Muscle layer of colon (tissue), 2 donors: Measurements from ENCODE around the gene MEN1.

Source experiments
- H3K27ac ChIP-seq: one replicate; pipeline ENCODE4 v1.7.0; 2013; ENCODE audit warnings: low read depth, mild to moderate bottlenecking, low read length, moderate library complexity
- H3K27me3 ChIP-seq, 2 donors: one replicate each; pipeline ENCODE4 v1.7.0; 2013; ENCODE audit warnings: low read length in 2 of 2, mild to moderate bottlenecking in 2 of 2; ENCODE audit not compliant: insufficient read depth in 2 of 2, control insufficient read depth in 1 of 2
- H3K36me3 ChIP-seq: one replicate; pipeline ENCODE4 v1.7.0; 2013; ENCODE audit warnings: mild to moderate bottlenecking, low read length; ENCODE audit not compliant: insufficient read depth
- H3K4me1 ChIP-seq: one replicate; pipeline ENCODE4 v1.7.0; 2013; ENCODE audit warnings: mild to moderate bottlenecking, low read length; ENCODE audit not compliant: insufficient read depth
- H3K4me3 ChIP-seq, 2 donors: one replicate each; pipeline ENCODE4 v1.7.0; 2013; ENCODE audit warnings: low read length in 2 of 2, low read depth in 1 of 2, mild to moderate bottlenecking in 1 of 2, moderate library complexity in 1 of 2
- H3K9ac ChIP-seq: one replicate; pipeline ENCODE4 v1.7.0; 2013; ENCODE audit warnings: low read length
- H3K9me3 ChIP-seq: one replicate; pipeline ENCODE4 v1.7.0; 2013; ENCODE audit warnings: mild to moderate bottlenecking, low read length
- donor health status: abdominal sarcoma.
- donor health status: Adenocarcinoma of cecum.

MEN1 gene

DNA sequence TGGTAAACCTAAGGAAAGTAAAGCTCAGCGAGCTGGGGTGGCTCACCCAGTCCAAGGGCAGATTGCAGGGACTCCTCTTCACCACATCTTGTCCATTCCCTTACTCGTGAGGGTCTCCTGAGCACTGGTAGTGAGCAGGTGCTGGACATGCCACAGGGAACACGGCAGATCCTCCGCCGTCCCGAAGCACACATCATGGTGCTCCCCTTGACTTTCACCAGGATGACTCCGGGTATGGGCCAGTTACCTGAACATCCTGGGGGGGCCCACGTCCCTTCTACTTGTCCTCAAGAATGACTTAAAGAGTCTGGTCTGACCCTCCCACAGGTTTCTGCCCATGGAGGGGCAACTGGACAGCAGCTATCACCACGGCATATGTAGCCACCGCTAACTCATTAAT lies 24.0 kb downstream of the MEN1 start:
- H3K9ac ChIP-seq: no peak overlapping the region
- H3K4me1 ChIP-seq: no peaks in the 10 kb centered on the region
- no peak overlapping the region for H3K4me3 ChIP-seq
- H3K27ac ChIP-seq: no peak overlapping the region
- H3K9me3 ChIP-seq: no peaks in the 10 kb centered on the region
- H3K27me3 ChIP-seq: no peaks in the 10 kb centered on the region
- H3K36me3 ChIP-seq: peaks cover 9% of the 10 kb centered on the region

DNA sequence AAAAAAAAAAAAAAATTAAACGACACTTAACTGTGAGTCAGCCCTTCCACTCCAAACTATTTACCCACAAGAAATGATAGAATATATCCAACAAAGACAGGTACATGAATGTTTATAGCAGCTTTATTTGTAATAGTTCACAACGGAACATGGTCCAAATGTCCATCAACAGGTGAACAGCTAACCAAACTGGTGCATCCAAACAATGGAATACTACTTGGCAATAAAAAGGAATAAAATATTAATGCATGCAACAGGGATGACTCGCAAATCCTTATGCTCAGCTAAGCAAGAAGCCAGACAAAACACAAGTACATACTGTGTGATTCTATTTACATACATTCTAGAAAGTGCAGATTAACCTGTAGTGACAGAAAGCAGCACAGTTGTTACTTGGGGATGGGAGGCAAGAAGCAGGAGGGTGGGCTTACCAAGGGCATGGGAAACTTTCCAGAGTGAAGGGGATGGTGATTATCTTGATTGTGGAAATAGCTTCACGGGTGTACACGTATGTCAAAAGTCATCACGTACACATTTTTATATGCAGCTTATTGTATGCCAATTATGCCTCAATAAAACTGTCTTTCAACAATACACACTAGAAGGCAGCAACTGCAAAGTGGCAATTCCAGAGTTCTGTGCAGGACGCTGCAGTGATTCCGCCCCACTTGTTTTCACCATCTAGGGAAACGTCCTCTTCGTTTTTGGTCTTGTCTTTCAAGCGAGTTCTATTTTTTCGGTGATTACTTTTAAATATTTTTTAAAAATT lies 25.4 kb downstream of the MEN1 start:
- Histone ChIP-seq H3K4me1 (no peaks in the 10 kb centered on the region), H3K4me3 (no peak overlapping the region), H3K9ac (no peak overlapping the region), H3K27me3 (no peaks in the 10 kb centered on the region), H3K27ac (no peak overlapping the region), H3K9me3 (no peaks in the 10 kb centered on the region), H3K36me3 (peaks cover 9% of the 10 kb centered on the region)

DNA sequence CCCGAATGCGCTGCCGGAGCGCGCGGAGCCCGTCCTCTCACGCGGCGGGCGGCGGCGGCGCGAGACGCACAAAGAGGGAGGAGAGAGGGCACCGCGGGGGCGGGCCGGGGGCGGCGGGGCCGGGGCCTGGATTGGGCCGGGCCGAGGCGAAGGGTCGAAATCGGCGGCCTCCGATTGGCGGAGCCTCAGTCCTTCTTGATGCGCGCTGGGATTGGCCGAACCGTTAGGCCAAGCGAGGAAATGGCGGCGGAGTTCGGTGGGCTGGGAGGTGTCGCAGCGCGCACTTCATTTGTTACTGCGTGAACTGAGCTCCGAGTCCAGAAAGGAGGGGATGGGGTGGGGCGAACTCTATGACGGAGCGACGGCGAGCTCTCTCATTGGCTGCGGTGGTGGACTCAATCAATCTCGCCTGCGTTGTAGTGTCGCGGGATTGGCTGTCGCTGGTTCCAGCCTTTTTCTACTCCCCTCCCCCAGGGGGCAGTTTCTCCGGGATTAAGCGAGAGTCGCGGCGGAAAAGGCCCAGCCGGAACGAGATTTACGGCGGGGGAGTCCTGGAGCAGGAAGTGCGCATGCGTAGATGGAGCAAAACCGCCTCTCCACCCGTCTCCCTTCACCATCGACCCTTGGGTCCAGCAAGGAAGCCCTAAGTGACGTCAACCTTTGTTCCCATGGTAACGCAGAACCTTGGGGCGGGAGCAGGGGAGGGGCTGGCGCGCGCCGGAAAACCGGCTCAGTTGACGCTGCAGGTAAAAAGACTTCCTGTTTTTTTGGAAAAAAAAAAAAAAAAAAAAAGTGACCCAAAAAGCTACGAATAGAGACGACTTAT lies 31.7 kb downstream of the MEN1 start, which contains the start of gene SF1:
Gene SF1 (minus strand): TSS at position 70 of the 826 bp plus-strand sequence. CDS start 150 bp downstream, outside the sequence.
- H3K27ac ChIP-seq: peak within 1 kb of the TSS; percentile 98
- no peaks in the 10 kb centered on the region for H3K27me3 ChIP-seq
- peaks cover 36% of the 10 kb centered on the region for H3K36me3 ChIP-seq
- peak within 1 kb of the TSS; percentile 78 to 98 for H3K4me3 ChIP-seq
- H3K9ac ChIP-seq: peak within 1 kb of the TSS; percentile 59
- H3K9me3 ChIP-seq: no peaks in the 10 kb centered on the region
- peaks cover 26% of the 10 kb centered on the region for H3K4me1 ChIP-seq

DNA sequence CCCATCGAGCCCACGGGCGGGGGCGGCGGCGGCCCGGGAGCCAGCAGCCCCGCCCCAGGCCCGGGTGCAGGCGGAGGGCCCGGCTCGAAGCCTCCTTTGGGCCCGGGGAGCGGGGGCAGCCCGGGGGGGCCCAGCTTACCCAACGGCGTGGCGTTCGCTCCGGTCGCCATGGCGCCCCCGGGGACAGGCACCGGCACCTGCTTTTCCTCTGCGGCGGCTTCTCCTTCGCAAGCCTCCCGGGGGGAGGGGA lies 32.2 kb downstream of the MEN1 start:
- peak overlapping the region in 1 of 2 donors; percentile 98 for H3K4me3 ChIP-seq
- H3K9ac ChIP-seq: no peak overlapping the region
- H3K36me3 ChIP-seq: peaks cover 41% of the 10 kb centered on the region
- H3K4me1 ChIP-seq: peaks cover 31% of the 10 kb centered on the region
- no peaks in the 10 kb centered on the region for H3K9me3 ChIP-seq
- H3K27ac ChIP-seq: peak overlapping the region; percentile 98
- H3K27me3 ChIP-seq: no peaks in the 10 kb centered on the region

DNA sequence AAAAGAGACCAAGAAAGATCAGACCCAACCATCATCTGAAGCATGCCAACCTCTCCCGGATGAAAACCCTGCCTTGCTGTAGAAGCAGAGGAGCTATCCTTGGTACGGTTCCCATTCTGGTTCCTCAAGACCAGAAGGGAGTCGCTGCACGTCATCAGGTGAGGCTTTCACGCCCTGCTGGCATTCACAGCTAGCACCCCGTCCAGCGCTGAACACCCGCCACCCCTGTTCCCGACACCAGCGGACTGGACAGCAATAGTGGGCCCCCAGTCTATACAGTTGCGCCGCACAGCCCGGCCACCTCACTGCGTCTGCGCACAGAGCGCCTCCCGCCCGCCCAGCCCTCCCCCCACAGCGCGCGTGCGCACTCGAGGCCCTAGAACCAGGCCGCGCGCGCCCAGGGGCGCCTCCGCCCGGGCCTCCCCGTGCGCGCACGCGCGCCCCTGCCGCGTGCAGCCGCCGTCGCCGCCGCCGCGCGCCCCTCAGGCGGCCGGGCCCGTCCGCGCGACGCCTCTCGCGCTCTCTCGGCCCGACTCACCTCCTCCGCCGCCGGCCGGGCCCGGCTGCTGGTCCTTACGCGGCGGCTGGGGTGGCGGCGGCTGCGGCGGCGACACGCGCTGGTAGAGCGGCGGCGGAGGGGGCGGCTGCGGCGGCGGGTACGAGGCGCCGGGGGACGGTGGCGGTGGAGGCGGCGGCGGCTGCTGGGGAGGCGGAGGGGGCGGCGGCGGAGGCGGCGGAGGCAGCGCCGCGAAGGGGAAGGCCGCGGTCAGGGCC lies 32.7 kb downstream of the MEN1 start:
- Histone ChIP-seq H3K4me1 (peaks cover 36% of the 10 kb centered on the region), H3K9ac (peak overlapping the region; percentile 59), H3K27ac (peak overlapping the region; percentile 98), H3K4me3 (peak overlapping the region; percentile 78 to 98), H3K9me3 (no peaks in the 10 kb centered on the region), H3K27me3 (no peaks in the 10 kb centered on the region), H3K36me3 (peaks cover 47% of the 10 kb centered on the region)

DNA sequence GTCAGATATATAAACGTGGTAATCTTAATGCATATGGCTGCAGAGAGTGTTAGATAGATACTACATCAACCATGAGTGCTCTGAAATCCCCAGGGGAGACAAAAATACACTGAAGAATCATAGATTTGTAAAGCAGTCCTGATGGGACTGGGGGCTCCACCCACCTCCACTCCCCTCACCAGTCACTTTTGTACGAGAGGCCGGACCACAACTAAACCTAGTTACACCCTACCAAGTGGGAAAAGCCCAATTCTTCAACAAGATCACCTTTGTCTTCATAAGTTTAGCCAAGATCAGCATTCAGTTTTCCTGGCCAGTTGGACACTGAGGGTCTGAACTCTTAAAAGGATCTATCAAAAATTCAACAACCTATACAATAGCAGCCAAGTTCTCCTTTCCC lies 33.5 kb downstream of the MEN1 start:
- Histone ChIP-seq H3K36me3 (peaks cover 54% of the 10 kb centered on the region), H3K4me1 (peaks cover 44% of the 10 kb centered on the region), H3K9ac (peak overlapping the region; percentile 59)

DNA sequence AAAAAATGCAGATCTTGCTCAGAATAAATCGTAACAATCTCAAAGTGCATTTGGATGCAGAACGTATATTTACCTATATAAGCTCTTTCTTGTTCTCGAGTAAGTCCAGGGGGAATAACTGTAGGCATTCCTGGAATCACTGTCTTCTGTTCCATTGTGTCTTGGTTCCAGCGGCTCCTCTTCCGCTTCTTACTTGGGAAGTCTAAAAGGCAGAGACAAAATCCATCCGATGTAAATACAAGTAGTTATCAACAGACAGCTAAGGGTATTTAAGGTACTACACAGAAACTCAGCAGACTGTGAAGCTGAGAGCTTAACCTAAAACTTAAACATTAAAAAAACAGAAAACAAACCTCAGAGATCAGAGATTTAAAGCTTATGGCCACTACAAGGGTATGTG lies 33.9 kb downstream of the MEN1 start:
- H3K36me3 ChIP-seq: peaks cover 59% of the 10 kb centered on the region
- no peaks in the 10 kb centered on the region for H3K27me3 ChIP-seq
- H3K9ac ChIP-seq: peak overlapping the region; percentile 59
- H3K4me3 ChIP-seq: peak overlapping the region in 1 of 2 donors; percentile 78
- peaks cover 47% of the 10 kb centered on the region for H3K4me1 ChIP-seq
- H3K27ac ChIP-seq: no peak overlapping the region
- H3K9me3 ChIP-seq: no peaks in the 10 kb centered on the region

More for the DNA sequence above, 33.5 kb downstream of the MEN1 start:
- Histone ChIP-seq H3K4me3 (peak overlapping the region; percentile 40 to 78), H3K27me3 (no peaks in the 10 kb centered on the region), H3K9me3 (no peaks in the 10 kb centered on the region), H3K27ac (peak overlapping the region; percentile 74)

DNA sequence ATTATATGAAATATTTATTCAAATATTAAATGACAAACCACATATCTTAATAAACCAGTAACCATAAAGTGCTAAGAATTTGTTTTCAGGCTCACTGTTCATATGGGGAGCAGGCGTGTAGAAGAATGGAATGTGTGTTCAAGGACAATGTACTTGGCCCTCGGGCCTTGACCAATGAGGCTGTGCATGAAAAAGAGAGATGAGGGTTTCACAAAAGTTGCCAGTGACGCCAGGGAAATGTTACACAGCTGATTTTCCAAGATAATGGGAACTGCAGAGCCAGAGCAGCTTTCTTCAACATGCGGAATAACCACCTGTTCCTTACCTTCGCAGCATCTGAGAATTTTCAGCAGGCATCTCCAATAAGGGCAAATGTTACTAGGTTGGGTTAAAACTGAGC lies 36.2 kb downstream of the MEN1 start:
- H3K27me3 ChIP-seq: no peaks in the 10 kb centered on the region
- H3K4me1 ChIP-seq: peaks cover 47% of the 10 kb centered on the region
- peaks cover 81% of the 10 kb centered on the region for H3K36me3 ChIP-seq
- no peak overlapping the region for H3K4me3 ChIP-seq
- H3K9me3 ChIP-seq: no peaks in the 10 kb centered on the region
- no peak overlapping the region for H3K27ac ChIP-seq
- no peak overlapping the region for H3K9ac ChIP-seq

DNA sequence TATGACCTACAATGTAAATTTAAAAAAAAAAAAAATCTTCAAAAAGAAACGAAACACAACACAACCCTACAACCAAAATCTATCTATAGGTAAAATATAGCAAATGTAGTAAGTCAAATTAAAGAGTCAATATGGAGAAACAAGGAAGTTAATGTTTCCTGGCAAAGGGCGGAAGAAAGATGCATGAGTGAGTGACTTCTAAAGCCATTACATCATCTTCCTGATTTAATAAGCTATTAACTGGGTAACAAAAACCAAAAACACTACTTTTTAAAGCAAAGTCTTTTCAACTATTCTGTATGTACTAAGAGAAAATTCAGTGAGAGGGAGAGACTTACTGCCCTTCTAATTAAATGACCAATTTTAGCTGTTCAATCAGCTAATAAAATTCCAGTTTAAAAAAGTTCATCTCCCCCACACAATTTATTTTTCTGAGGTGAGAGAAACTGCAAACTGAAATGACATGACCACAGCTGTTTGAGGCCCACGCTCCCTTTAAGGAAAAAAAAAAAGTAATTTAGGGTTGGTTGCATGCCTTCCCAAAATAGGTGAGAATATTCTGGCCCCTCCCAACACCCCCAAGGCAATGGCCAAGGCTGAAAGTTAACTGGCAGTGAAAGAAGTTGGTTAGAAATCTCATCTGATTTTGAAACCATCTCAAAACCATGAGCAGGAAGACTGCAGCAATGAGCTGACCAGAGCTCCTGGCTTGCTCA lies 37.9 kb downstream of the MEN1 start:
- Histone ChIP-seq H3K4me3 (no peak overlapping the region), H3K27ac (no peak overlapping the region), H3K9me3 (no peaks in the 10 kb centered on the region), H3K9ac (no peak overlapping the region), H3K4me1 (peaks cover 52% of the 10 kb centered on the region), H3K36me3 (peaks cover 98% of the 10 kb centered on the region), H3K27me3 (no peaks in the 10 kb centered on the region)

DNA sequence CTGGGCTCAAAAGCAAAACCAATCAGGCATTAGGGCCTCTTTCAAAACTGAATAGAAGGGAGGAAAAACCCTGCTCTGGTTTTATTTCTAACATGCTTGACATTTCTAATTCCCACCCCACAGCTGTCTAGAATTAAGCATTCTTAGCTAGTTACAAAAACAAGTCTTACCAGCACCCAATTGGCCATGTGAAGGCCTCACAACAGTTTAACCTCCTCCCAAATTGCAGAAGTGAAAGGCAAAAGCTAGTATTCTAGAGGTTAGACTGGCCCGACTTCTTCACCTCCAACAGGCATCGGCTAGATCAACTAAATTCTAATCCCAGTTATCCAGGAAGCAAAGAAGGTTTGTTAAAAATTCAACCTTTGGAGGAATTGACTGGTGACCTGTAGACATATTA lies 38.5 kb downstream of the MEN1 start:
- Histone ChIP-seq H3K27ac (no peak overlapping the region), H3K4me3 (no peak overlapping the region)

DNA sequence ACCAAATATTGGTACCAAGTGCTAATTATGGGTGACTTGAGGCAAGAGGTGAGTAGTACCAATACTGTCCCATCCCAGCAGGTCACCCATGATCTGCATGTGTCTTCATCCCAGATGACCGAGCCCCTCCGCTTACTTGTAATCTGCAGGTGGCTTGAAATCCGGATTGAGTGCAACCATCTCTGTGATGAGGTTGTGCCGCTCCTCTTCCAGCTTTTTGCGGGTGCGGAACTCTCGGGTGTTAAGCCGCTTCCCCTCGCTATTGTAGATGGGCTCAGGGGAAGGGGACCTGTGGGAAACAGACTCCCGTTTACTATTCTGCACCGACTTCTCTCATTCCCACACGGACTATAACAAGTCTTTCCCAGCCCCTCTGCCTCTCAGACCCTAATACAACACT lies 40.2 kb downstream of the MEN1 start:
- no peaks in the 10 kb centered on the region for H3K9me3 ChIP-seq
- no peak overlapping the region for H3K4me3 ChIP-seq
- H3K4me1 ChIP-seq: peaks cover 37% of the 10 kb centered on the region
- no peaks in the 10 kb centered on the region for H3K27me3 ChIP-seq
- no peak overlapping the region for H3K27ac ChIP-seq
- no peak overlapping the region for H3K9ac ChIP-seq
- H3K36me3 ChIP-seq: peaks cover 89% of the 10 kb centered on the region

More for the DNA sequence above, 38.5 kb downstream of the MEN1 start:
- peaks cover 52% of the 10 kb centered on the region for H3K4me1 ChIP-seq
- no peak overlapping the region for H3K9ac ChIP-seq
- no peaks in the 10 kb centered on the region for H3K27me3 ChIP-seq
- H3K9me3 ChIP-seq: no peaks in the 10 kb centered on the region
- peaks cover 98% of the 10 kb centered on the region for H3K36me3 ChIP-seq
